ACHN (cell line): ENCODE measurements around the gene FGGY.
"Not testable (repeated sequence)": the region's sequence is repeated elsewhere in the genome, so short reads cannot be mapped to it uniquely, and the experiment has no call there.

ENCODE experiments used
- DNase-seq: peaks from one replicate; pipeline ENCODE4 v3.0.0-alpha.2; 2015
- in situ Hi-C: cut with HindIII; loops from 2 replicates; pipeline ENCODE4 v1.10.0; 2017; ENCODE audit warnings: low sequenced_read_pairs, low pct_ligation_motif_present, low pct_unique_long_range_greater_than_20kb

Gene FGGY

DNA sequence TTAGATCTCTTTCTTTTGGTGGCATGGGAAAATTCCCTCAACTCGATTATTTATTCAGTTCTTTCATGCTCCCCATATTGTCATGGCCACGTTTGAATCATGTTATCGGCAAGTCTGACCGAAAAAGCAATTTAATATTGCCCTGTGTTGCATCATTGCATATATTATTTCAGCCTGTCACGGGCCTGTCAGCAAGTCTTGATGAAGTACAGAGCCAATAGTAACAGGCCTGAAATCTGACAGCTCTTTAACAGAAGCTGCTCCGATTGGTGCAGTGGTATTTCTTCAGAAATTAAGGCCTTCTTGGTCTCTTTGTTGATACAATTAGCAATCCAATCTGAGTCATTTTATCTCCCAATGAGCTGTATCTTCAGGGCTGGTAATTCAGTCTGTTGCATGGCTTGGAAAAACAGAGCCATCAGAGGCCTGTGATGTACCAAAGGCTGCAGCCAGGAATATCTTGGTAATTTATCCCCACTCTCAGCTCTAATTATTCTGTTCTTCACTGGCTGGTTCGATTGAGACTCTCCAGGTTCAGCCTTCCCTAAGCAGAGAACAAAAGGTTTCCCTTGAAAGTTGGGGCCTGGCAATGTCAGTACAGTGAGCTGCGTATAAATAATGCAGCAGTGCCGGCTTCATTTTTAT, 149.5 kb downstream of the FGGY start:
- DNase-seq: no peak
- in situ Hi-C loops: no loop called here

DNA sequence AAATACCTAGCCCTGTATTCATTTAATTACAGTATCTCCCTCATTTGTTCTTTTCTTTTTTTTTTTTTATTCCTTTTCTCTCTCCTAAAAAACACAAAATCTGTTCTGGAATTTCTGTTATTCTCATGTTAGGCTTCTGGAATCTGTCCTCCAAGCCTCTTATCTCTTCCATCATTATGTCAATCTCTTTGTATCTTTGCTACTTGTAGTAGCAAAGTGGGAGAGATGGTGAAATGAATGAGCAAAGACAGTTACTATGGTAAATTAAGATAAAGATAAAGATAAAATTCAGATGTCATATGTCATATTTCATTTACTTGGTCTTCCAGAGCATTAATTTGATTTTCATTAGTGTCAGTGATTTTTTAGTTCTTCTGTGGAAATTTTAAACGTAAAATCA, 155.1 kb downstream of the FGGY start:
- in situ Hi-C loops: no loop called here
- DNase-seq: no peak

DNA sequence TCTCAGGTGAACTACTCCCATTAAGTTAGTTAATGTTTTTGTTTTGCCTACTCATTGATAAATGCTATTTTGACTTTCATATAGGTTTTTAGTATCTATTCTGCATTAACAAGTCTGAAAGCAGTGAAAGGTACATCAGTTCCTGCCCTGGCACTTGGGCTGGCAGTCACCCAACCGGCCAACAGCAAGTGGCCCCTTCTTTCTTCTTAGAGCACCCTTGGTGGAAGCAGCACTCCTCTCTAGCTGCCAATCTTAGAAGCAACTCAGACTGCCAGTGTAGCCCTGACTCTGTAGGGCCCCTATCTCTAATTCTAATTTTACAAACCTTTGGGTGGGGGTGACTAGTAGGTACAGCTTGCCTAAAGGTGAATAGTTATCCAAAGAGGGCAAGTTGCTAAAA, 155.7 kb downstream of the FGGY start:
- in situ Hi-C loops: no loop called here
- DNase-seq: no peak

DNA sequence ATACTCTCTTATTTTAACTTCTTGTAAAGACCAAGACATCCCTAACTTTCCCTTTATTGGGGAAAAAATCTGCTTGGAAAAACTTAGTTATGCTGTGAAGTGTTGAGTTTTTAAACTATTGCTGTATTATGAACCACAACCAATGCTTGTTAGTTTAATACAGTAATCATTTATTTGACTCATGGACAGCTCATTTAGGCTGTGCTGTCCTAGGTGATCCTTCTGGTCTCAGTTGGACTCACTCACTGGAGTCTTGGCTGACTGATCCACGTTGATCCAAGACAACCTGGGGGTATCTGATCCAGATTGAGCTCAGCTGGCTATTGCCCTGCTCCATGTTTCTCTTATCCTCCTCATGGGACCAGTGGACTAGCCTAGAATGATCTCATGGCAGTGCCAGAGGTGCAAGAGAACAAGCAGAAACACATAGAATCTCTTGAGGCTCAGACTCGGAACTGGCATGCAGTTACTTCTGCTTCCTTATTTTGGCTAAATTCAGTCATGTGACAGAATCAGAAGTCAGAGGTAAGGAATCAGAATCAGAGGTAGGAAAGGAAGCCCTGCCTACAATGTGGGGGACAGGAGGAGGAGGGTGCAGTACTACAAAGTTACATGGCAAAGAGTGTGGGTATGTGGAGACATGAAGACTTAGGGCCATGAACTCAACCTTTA, 156.5 kb downstream of the FGGY start:
- in situ Hi-C loops: no loop called here

DNA sequence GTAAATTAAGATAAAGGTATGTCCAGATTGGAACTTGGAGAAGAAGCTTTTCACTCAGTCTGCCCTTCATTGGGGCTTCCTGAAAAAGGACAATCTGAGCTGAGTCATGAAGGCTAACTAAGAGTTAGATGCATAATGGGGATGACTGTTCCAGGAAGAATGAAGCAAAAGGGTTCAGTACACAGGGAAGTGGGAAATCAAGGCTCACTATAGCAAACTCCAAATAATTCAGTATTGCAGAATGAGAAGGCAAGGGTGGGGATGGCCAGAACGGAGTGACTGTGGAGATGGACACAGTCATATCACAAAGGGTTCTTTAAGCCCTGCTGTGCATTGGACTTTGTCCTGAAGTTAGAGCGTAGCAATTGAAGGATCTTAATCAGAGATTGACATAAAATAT, 158.3 kb downstream of the FGGY start:
- DNase-seq: peak; percentile 33
- in situ Hi-C loops: no loop called here

More for the DNA sequence above, 156.5 kb downstream of the FGGY start:
- no peak for DNase-seq

DNA sequence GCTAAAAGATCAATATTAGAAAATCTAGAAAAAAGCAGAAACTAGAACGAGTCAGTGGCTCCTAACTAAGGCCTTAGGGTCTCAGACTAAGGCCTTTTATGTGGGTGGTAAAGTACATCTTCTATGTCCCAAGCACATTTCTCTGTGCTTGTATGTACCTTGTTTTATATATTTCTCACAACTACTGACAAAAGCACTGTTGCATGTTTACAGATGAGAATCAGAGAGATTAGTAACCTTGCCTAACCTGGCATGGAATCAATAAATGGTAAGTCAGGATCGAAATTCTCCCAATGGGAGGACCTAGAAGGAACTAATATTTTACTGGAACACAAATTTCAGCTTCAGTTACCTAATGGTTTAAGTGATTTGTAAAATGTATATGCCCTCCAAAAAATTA, 160.9 kb downstream of the FGGY start:
- no peak for DNase-seq
- in situ Hi-C loops: no loop called here

DNA sequence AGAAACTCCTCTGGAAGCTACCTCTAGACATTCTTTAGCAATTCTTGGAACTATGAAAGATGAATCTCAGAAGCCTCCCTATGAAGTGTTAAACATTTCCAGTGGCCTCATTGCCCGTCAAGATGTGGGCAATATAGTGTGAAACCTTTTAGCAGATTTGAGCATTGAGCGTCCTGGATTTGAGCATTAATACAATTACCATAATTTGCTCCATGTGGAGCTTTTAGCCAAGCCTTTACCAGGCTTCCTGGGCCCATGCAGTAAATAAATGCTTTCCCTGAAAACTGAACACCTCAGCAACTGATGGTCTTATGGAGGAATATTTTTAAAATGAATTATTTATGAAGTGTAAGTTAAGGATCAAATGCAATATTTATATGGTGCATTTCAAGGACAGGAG, 162.0 kb downstream of the FGGY start:
- no peak for DNase-seq
- in situ Hi-C loops: no loop called here

DNA sequence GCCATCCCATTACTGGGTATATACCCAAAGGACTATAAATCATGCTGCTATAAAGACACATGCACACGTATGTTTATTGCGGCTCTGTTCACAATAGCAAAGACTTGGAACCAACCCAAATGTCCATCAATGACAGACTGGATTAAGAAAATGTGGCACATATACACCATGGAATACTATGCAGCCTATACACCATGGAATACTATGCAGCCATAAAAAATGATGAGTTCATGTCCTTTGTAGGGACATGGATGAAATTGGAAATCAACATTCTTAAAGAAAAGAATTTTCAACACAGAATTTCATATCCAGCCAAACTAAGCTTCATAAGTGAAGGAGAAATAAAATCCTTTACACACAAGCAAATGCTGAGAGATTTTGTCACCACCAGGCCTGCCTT, 166.0 kb downstream of the FGGY start:
- in situ Hi-C loops: not testable (repeated sequence)

DNA sequence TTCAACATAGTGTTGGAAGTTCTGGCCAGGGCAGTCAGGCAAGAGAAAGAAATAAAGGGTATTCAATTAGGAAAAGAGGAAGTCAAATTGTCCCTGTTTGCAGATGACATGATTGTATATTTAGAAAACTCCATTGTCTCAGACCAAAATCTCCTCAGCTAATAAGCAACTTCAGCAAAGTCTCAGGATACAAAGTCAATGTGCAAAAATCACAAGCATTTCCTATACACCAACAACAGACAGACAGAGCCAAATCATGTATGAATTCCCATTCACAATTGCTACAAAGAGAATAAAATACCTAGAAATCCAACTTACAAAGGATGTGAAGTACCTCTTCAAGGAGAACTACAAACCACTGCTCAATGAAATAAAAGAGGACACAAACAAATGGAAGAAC, 168.6 kb downstream of the FGGY start:
- DNase-seq, in situ Hi-C loops: not testable (repeated sequence)

More for the DNA sequence above, 166.0 kb downstream of the FGGY start:
- not testable (repeated sequence) for DNase-seq

DNA sequence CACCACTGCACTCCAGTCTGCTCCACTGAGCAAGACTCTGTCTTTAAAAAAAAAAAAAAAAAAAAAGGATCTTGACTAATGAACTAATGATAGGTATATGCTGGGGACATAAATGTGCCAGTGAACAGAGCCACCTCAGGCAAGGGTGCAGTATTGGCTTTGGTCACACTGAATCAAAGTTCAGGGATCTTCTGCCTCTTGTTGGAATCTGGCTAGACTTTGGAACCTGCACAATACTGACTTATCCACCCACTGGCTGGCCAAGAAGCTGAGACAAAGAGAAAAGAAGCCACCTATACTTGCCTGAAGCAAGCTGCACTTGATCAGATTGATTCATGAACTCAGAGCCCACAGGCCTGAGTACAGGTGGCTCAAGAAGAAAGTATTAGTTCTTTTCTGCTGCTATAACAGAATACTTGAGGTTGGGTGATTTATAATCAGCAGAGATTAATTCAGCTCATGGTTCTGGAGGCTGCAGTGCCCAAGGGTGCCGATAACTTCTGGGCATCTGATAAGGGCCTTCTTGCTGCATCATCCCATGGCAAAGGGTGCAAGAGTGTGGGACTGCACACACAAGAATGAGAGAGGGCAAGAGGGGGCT, 172.0 kb downstream of the FGGY start:
- in situ Hi-C loops: no loop called here
- no peak for DNase-seq

DNA sequence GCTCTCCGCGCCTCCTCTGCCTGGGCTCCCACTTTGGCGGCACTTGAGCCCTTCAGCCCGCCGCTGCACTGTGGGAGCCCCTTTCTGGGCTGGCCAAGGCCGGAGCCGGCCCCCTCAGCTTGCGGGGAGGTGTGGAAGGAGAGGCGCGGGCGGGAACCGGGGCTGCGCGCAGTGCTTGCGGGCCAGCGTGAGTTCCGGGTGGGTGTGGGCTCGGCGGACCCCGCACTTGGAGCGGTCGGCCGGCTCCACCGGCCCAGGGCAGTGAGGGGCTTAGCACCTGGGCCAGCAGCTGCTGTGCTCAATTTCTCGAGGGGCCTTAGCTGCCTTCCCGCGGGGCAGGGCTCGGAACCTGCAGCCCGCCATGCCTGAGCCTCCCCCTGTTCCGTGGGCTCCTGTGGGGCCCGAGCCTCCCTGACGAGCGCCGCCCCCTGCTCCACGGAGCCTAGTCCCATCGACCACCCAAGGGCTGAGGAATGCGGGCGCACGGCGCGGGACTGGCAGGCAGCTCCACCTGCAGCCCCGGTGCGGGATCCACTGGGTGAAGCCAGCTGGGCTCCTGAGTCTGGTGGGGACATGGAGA, 175.2 kb downstream of the FGGY start:
- in situ Hi-C loops, DNase-seq: not testable (repeated sequence)

DNA sequence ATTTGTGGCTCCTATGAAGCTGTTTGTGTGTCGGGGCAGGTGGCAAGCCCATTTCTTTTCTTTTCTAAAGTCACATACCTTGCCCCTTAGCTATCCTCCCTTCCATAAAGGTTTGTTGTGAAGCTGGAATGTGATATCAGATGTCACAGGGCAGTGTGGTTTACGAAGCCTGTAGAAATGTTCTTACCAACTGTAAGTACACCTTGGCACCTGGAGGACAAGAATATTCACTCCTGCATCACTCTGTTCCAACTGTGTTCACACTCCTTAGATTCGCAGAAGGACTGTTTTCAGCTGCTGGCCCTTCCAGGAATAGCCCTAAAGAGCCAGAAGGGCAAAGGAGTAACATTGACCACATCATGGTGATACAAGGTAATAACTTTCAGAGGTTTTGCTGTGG, 176.9 kb downstream of the FGGY start:
- in situ Hi-C loops: no loop called here
- DNase-seq: no peak

DNA sequence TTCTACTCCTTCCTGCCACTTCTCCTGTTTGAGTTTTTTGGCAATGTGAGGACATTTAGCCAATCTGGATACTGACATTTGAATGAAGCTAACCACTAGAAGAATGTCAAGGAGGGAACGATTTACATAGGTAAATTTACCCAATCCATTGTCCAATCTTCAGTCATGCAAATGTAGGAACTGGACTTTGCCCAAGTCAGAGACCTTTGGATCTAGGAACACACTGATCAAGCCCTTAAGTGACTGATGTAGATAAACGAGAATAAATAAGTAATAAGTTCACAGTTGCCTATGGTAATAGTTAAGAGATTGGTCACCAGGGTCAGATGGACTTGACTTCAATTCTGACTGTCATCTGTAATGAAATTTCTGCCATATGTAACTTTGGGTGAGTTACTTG, 177.6 kb downstream of the FGGY start:
- in situ Hi-C loops: no loop called here

DNA sequence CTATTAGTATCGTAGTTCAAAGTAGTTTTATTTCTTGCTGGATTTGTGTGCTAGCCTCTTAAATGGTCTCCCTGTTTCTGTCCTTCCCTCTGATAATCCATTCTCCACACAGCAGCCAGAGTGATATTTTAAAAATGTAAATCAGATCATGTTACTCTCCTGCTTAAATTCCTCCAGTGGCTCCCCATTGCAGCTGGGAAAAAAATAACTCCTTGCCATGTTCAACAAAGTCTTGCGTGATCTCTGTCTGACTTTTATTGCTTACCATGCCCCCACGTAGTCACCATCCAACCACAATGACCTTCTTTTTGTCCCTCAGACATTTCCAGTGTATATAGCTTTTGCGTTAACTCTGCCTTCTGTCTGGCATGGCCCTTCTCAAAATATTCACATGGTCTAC, 178.8 kb downstream of the FGGY start:
- DNase-seq: no peak
- in situ Hi-C loops: no loop called here

More for the DNA sequence above, 177.6 kb downstream of the FGGY start:
- no peak for DNase-seq

DNA sequence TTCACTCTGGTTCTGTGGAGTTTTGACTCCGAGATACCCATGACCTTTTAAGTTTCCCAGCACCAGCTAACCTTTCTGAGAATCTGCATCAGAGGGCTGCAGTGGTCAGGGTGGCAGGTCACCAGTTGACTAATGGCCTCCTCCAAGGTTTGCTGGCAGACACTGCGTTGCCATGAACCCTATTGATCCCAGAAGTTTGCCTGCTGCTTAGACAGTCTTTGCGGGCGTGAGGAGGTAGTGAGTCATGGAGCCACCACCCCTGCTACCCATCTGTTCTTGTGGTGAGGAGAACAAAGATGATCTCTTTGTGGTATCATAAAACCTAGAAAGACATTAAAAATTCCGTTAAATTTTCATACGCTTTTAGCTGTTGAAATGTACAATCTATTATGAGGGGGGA, 180.4 kb downstream of the FGGY start:
- in situ Hi-C loops: no loop called here

DNA sequence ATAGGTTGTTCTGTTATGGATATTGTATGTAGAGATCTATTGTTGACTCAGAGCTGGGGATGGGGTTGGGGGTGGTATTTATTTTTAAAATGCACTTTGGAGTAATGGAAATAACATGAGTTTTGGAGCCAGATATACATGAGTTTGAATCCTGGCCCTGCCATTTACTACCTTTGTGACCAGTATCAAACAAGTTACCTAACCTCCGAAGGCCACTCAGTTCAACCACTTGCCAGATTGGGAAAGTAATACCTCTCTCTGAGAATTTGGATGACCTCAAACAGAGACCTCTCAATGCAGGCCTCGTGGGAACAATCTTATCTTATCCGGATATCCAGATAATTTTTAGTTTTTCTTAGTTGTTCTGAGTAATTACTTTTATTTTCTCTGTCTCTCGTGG, 181.0 kb downstream of the FGGY start:
- DNase-seq: no peak
- in situ Hi-C loops: no loop called here

More for the DNA sequence above, 180.4 kb downstream of the FGGY start:
- no peak for DNase-seq

DNA sequence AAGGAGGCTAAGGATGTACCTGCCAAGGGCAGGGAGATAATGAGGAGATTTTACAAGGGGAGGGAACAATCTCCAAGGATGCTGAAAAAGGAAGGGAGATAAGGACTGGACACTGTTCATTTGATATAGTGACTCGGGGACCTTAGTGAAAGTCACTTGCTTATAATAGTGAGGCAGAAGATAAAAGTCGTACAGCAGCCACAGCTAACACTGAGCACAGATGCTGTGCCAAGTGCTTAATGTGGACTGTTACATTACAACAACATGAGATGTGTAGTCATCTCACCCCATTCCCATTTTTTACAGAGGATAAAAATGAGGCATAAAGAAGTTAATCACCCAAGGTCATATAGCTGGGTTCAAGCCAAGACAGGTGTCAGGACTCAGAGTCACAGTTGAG, 181.9 kb downstream of the FGGY start:
- in situ Hi-C loops: no loop called here

DNA sequence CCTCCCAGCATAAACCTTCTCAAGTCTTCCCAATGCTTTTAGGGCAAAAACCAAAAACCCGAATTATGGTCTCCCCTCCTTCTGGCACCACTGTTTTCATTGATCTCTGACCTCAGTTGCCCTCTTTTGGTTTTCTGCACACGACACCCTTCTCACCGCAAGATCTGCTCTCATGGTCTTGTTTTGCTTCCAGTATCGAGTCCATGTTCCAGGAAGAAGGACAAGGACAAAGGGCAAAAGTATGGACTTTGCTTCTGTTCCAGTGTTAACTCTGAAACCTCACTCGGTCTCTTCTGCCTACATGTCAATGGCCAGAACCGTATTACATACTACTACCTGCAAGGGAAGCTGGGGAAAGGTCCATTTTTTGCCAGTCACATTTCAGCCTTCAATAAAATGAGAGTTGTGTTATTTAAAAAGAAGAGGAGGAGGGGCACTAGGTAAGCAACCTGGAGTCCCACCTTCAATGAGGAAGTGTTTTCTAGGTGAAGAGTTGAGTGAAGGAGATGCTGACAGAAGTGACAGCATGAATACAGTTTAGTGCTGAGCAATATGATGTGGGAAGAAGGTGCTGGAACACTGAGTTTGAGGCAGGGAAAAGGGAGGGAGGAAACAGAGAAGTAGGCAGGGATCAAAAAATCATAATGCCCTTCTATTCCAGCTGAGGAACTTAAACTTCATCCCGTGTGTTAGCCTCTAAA, 183.4 kb downstream of the FGGY start:
- no peak for DNase-seq
- in situ Hi-C loops: no loop called here

More for the DNA sequence above, 181.9 kb downstream of the FGGY start:
- DNase-seq: no peak

DNA sequence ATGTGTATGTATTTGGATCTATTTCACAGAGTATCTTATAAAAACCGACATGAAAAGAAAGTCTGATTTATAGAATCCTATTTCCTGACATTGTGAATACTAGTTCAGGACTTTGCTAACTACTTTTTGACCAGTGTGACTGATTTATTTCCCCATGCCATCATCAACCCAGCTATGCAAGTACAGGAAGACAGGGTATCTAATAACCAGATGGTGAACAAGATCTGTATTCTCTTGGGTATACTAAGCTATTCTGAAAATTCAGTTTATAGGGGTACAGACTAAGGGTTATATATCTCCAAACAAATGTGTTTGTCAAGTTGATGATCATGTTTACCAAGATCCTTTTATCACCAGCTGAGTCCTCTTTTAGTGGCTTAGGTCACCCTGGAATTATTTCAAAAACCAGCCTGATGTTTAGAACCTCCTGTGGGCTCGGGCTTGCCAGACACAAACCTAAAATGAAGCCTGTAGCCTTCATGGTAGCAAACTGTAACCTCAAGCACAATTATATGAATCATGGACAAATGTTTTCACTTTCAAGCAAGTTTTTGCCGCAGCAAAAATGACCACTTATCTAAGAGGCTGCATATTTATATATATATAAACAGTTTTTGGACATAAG, 185.1 kb downstream of the FGGY start:
- in situ Hi-C loops: no loop called here
- no peak for DNase-seq
